ENCODE measurements around the gene SRSF12.

- TF ChIP-seq CEBPB (IDR thresholded peaks at IDR 0.05; ENCODE audit: low read depth) (no peak), CTCF (IDR thresholded peaks at IDR 0.05 in 2 of 3, conservative IDR thresholded peaks at IDR 0.05 in 1 of 3; ENCODE audit: borderline replicate concordance in 1 of 3, insufficient read depth in 1 of 3, low read depth in 2 of 3, low read length in 2 of 3) (no peak), YY1 (IDR thresholded peaks at IDR 0.05; ENCODE audit: extremely low read depth, insufficient replicate concordance, low read depth, low read length) (no peak), EZH2 (IDR thresholded peaks at IDR 0.05) (no peak), EZH2phosphoT487 (IDR thresholded peaks at IDR 0.05; ENCODE audit: borderline replicate concordance) (no peak), POLR2A (IDR thresholded peaks at IDR 0.05; ENCODE audit: borderline replicate concordance, extremely low read depth, insufficient read depth, insufficient read length) (no peak), ELF1 (IDR thresholded peaks at IDR 0.05; ENCODE audit: borderline replicate concordance, low read depth) (no peak), RAD21 (IDR thresholded peaks at IDR 0.05; ENCODE audit: low read depth) (no peak), EGR1 (IDR thresholded peaks at IDR 0.05; ENCODE audit: low read depth) (no peak), ZNF274 (IDR thresholded peaks at IDR 0.05; ENCODE audit: low read depth, low read length) (no peak)
Observed at GRCh38 chr6:89111933-89112332, 5.9 kb downstream of the SRSF12 start.
